Right atrium auricular region (tissue), 2 donors: ENCODE results near the gene COL5A2. TPM values are rescaled to one million over a fixed set of nuclear protein-coding genes. Genes with fewer than 3 reads are reported as not detected.

Source experiments
- DNase-seq: peaks from one replicate; pipeline ENCODE4 v3.0.0-alpha.2; 2019; ENCODE audit warnings: low spot score
- H3K27ac ChIP-seq, 2 donors: fragments of 200-600 bp; sonication (generic); 1 replicate in 1 of 2; 2 replicates in 1 of 2; pipeline ENCODE4 v1.5.1; 2016 to 2019
- H3K27me3 ChIP-seq, 2 donors: fragments of 200-600 bp; sonication (generic); one replicate each; pipeline versions ENCODE4 v1.5.1 to v1.6.0; 2017 to 2019
- H3K36me3 ChIP-seq: fragments of 200-600 bp; sonication (generic); one replicate; pipeline ENCODE4 v1.5.1; 2016
- H3K4me1 ChIP-seq, 2 donors: fragments of 200-600 bp; sonication (generic); one replicate each; pipeline versions ENCODE4 v1.5.1 to v1.6.0; 2017 to 2019
- H3K4me3 ChIP-seq, 2 donors: fragments of 200-600 bp; sonication (generic); 1 replicate in 1 of 2; 2 replicates in 1 of 2; pipeline ENCODE4 v1.5.1; 2017 to 2019; ENCODE audit warnings: mild to moderate bottlenecking in 1 of 2, moderate library complexity in 1 of 2
- H3K9me3 ChIP-seq, 2 donors: fragments of 200-600 bp; sonication (generic); one replicate each; pipeline ENCODE4 v1.5.1; 2019
- CTCF ChIP-seq, 2 donors: fragments of 200-600 bp; sonication (generic); IDR thresholded peaks; one replicate each; pipeline ENCODE4 v1.5.1; 2019; ENCODE audit warnings: antibody characterized with exemption in 2 of 2
- total RNA-seq, 2 donors: library from RNA; depleted of rRNA; stranded (reverse); fragments of >200 nt; gene quantifications; one replicate each; pipeline ENCODE4 v1.1.0, GENCODE V29; 2016

The COL5A2 gene
- total RNA-seq, 2 donors from 2014 or later, result 15.8 to 24.8 TPM

DNA sequence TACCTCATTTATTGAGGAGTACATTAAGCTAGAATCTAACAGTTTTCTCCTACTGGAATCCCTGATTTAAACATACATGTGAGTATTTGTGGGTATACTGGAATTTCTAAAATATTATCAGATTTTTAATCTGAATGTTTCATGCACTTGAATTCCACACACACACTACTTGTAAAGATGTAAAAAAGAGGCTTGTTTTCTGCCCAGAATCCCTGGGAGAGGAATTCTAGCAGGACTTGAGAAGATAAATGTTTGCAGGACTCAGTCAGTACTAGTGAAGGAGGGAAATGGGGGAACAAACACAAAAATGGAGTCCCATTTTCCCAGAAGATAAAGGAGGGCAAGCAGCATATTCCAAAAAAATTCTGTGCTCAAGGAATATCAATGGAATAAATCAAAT is 17.0 kb downstream of the COL5A2 start:
- Histone ChIP-seq H3K27ac (no peak overlapping the region), H3K36me3 (no peaks in the 10 kb centered on the region), H3K4me1 (peaks cover 0 to 11% of the 10 kb centered on the region in 2 donors), H3K27me3 (no peaks in the 10 kb centered on the region), H3K4me3 (no peak overlapping the region), H3K9me3 (no peaks in the 10 kb centered on the region)
- no peak for TF ChIP-seq CTCF (IDR thresholded peaks at IDR 0.05)
- DNase-seq, result no peak

DNA sequence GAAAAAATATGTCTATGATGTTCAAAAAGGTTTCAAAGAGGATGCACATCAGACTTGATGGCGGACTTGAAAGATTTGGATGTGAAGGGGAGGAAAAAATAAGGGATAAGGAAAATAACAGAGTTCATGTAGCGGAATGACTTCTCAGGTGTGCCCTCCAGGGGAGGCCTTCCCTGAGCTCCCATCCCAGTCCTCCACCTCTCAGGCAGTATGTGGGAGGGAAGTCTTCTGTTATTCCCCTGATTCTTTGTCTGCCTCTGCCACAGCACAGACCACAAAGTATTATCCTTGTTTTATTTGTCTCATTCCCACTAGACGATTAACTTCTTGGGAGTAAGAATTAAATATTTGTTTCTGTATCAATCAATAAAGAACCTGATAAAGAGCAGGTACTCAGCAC is 17.7 kb downstream of the COL5A2 start:
- DNase-seq, result no peak
- Histone ChIP-seq H3K4me3 (no peak overlapping the region), H3K9me3 (no peaks in the 10 kb centered on the region), H3K36me3 (no peaks in the 10 kb centered on the region), H3K27me3 (no peaks in the 10 kb centered on the region), H3K27ac (no peak overlapping the region), H3K4me1 (peaks cover 0 to 11% of the 10 kb centered on the region in 2 donors)
- no peak for TF ChIP-seq CTCF (IDR thresholded peaks at IDR 0.05)

DNA sequence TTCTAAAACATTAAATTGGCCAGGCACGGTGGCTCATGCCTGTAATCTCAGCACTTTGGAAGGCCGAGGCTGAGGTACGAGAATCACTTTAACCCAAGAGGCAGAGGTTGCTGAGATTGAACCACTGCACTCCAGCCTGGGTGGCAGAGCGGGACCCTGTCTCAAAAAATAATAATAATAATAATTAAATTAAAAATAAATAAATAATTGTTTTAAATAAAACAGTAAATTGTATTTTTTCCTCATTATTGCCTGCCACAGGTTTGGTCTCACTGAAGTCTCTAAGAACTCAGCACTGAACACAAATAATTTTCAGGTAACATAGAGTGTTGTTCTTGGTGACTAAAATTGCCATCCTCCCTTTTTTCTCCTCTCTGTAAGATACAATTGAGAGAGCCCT is 19.8 kb downstream of the COL5A2 start:
- no peaks in the 10 kb centered on the region for H3K9me3 ChIP-seq
- H3K27ac ChIP-seq, result no peak overlapping the region
- H3K4me1 ChIP-seq, result peaks cover 0 to 11% of the 10 kb centered on the region in 2 donors
- no peak for DNase-seq
- H3K36me3 ChIP-seq, result no peaks in the 10 kb centered on the region
- no peak for TF ChIP-seq CTCF (IDR thresholded peaks at IDR 0.05)
- no peak overlapping the region for H3K4me3 ChIP-seq
- no peaks in the 10 kb centered on the region for H3K27me3 ChIP-seq

DNA sequence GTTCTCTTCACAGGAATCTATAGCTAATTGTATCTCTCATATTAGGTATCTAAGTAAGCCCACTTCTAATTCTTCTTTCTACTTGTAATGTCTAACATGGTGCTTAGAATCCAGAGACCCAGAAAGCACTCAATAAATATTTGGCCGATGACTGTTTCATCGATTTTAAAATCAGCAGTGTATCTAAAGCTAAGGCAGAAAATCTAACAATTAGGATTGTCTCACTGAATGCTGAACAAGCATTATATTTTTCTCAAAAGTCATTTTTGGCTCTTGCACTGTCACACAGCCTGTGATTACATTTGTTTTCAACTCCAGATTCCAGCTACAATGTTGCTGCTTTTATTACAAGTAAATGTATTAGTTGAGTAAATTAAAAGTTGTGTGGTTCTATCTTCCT is 20.3 kb downstream of the COL5A2 start:
- Histone ChIP-seq H3K9me3 (no peaks in the 10 kb centered on the region), H3K36me3 (no peaks in the 10 kb centered on the region), H3K4me3 (no peak overlapping the region), H3K27ac (no peak overlapping the region), H3K27me3 (no peaks in the 10 kb centered on the region), H3K4me1 (peaks cover 0 to 8% of the 10 kb centered on the region in 2 donors)
- no peak for DNase-seq
- no peak for TF ChIP-seq CTCF (IDR thresholded peaks at IDR 0.05)

GRCh38 chr2:189157939-189158338 is 21.6 kb downstream of the COL5A2 start:
- no peak for TF ChIP-seq CTCF (IDR thresholded peaks at IDR 0.05)
- H3K27ac ChIP-seq, result no peak overlapping the region
- H3K27me3 ChIP-seq, result no peaks in the 10 kb centered on the region
- peaks cover 0 to 6% of the 10 kb centered on the region in 2 donors for H3K4me1 ChIP-seq
- no peak overlapping the region for H3K4me3 ChIP-seq
- H3K9me3 ChIP-seq, result no peaks in the 10 kb centered on the region
- H3K36me3 ChIP-seq, result no peaks in the 10 kb centered on the region
- DNase-seq, result no peak

- Histone ChIP-seq H3K4me1 (peaks cover 0 to 11% of the 10 kb centered on the region in 2 donors), H3K4me3 (no peak overlapping the region), H3K27me3 (no peaks in the 10 kb centered on the region), H3K27ac (no peak overlapping the region), H3K9me3 (no peaks in the 10 kb centered on the region), H3K36me3 (no peaks in the 10 kb centered on the region)
- no peak for DNase-seq
- no peak for TF ChIP-seq CTCF (IDR thresholded peaks at IDR 0.05)
These were observed 22.1 kb downstream of the COL5A2 start for GRCh38 chr2:189157456-189157855.
